ENCODE measurements around the gene SLC41A1. TPM values are rescaled to one million over a fixed set of nuclear protein-coding genes. Genes with fewer than 3 reads are reported as not detected.
A peak's percentile ranks its signal among the peaks of the same experiment; 100 is the strongest.

The SLC41A1 gene
- total and polyA plus RNA-seq, 9 of the 15 experiments (the other 6 are each of a cell fraction or from before 2014, with no cell fraction given): 4.1 to 29.3 (median 11.4) TPM

DNA sequence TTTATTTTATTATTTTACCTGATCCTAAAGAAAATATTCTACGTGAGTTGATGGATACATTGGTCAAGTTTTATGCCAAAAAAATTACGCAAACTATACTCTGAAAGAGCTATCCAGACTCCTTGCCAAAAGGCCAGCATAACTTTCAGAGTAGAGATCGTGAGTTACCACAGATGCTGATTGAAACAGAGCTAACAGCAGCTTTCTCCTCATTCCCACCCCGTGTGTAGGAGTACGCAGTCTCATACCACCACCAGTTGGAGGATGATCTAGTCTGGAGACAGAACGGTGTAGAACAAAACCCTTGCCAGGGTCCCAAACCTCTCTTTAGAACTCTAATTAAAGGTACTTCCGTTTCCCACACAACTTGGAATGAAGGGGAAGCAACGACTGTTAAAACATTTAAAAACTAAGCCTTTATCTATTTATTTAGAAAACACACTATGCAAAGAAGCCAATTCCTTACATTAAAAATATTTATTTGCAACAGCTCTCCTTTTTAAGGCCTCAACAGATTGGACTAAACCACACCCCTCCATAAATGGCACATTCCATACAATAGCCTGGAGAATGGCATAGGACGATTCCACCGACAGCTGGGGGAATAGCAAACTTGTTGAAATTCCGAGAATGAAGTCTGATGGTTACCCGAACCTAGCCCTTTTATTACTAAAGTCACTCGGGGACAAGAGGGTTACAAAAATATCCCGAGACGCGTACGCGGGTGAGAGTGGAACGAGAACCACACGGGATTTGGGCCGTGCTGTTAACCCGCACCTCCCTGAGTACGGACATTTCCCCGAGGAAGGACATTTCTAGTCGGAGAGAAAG, 64.4 kb downstream of the SLC41A1 start (continued):
- TF ChIP-seq, protein P1, sequence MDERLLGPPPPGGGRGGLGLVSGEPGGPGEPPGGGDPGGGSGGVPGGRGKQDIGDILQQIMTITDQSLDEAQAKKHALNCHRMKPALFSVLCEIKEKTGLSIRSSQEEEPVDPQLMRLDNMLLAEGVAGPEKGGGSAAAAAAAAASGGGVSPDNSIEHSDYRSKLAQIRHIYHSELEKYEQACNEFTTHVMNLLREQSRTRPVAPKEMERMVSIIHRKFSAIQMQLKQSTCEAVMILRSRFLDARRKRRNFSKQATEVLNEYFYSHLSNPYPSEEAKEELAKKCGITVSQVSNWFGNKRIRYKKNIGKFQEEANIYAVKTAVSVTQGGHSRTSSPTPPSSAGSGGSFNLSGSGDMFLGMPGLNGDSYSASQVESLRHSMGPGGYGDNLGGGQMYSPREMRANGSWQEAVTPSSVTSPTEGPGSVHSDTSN (CRISPR knock-in tag; IDR thresholded peaks at IDR 0.05; ENCODE audit: low read depth): no peak
- TF ChIP-seq, protein P1 (tag; conservative IDR thresholded peaks at IDR 0.05; ENCODE audit: low read depth): no peak
- TF ChIP-seq, protein P2, sequence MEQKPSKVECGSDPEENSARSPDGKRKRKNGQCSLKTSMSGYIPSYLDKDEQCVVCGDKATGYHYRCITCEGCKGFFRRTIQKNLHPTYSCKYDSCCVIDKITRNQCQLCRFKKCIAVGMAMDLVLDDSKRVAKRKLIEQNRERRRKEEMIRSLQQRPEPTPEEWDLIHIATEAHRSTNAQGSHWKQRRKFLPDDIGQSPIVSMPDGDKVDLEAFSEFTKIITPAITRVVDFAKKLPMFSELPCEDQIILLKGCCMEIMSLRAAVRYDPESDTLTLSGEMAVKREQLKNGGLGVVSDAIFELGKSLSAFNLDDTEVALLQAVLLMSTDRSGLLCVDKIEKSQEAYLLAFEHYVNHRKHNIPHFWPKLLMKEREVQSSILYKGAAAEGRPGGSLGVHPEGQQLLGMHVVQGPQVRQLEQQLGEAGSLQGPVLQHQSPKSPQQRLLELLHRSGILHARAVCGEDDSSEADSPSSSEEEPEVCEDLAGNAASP (IDR thresholded peaks at IDR 0.05): no peak
- TF ChIP-seq TCFL5 (CRISPR knock-in tag; conservative IDR thresholded peaks at IDR 0.05) (no peak), ZNF282 (CRISPR knock-in tag; IDR thresholded peaks at IDR 0.05) (no peak), NCOA6 (IDR thresholded peaks at IDR 0.05) (peak; percentile 41; the same call in 1 of the 2 replicates), GABPA (tag; conservative IDR thresholded peaks at IDR 0.05; ENCODE audit: low read depth) (peak; percentile 46; the same call in 1 of the 2 replicates), SPI1 (IDR thresholded peaks at IDR 0.05; ENCODE audit: borderline replicate concordance, low read depth, low read length) (no peak), PHF20 (IDR thresholded peaks at IDR 0.05; ENCODE audit: partially characterized antibody) (peak; percentile 13), MEF2D (tag; conservative IDR thresholded peaks at IDR 0.05; ENCODE audit: low read depth) (0 out of 2 replicates have a peak, but pooled peaks have one; percentile 22), RAD21 (CRISPR knock-in tag; conservative IDR thresholded peaks at IDR 0.05 in 1 of 2, IDR thresholded peaks at IDR 0.05 in 1 of 2) (peak in 1 of 2 experiments; percentile 4; a peak in 1 of 4 replicates), CREBBP (IDR thresholded peaks at IDR 0.05; ENCODE audit: low read depth, low read length) (no peak), SUPT5H (IDR thresholded peaks at IDR 0.05) (peak; percentile 65; the same call in 1 of the 2 replicates), TARDBP (IDR thresholded peaks at IDR 0.05) (no peak), CCAR2 (IDR thresholded peaks at IDR 0.05; ENCODE audit: low read depth, low read length) (no peak), HDAC2 (IDR thresholded peaks at IDR 0.05) (no peak; the same call in 1 of the 2 replicates), SREBF2 (CRISPR knock-in tag; IDR thresholded peaks at IDR 0.05) (no peak), BCL6 (CRISPR knock-in tag; IDR thresholded peaks at IDR 0.05) (no peak), JUND (IDR thresholded peaks at IDR 0.05; ENCODE audit: borderline replicate concordance, low read depth, low read length) (peak; percentile 84), JUND (tag; IDR thresholded peaks at IDR 0.05; ENCODE audit: borderline replicate concordance, low read depth, low read length) (no peak)
- TF ChIP-seq, protein P3, sequence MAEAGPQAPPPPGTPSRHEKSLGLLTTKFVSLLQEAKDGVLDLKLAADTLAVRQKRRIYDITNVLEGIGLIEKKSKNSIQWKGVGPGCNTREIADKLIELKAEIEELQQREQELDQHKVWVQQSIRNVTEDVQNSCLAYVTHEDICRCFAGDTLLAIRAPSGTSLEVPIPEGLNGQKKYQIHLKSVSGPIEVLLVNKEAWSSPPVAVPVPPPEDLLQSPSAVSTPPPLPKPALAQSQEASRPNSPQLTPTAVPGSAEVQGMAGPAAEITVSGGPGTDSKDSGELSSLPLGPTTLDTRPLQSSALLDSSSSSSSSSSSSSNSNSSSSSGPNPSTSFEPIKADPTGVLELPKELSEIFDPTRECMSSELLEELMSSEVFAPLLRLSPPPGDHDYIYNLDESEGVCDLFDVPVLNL (CRISPR knock-in tag; IDR thresholded peaks at IDR 0.05; ENCODE audit: low read depth): no peak
- TF ChIP-seq, protein P4, sequence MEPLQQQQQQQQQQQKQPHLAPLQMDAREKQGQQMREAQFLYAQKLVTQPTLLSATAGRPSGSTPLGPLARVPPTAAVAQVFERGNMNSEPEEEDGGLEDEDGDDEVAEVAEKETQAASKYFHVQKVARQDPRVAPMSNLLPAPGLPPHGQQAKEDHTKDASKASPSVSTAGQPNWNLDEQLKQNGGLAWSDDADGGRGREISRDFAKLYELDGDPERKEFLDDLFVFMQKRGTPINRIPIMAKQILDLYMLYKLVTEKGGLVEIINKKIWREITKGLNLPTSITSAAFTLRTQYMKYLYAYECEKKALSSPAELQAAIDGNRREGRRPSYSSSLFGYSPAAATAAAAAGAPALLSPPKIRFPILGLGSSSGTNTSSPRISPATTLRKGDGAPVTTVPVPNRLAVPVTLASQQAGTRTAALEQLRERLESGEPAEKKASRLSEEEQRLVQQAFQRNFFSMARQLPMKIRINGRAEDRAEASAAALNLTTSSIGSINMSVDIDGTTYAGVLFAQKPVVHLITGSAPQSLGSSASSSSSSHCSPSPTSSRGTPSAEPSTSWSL (CRISPR knock-in tag; IDR thresholded peaks at IDR 0.05; ENCODE audit: borderline replicate concordance): no peak

All from K562 (cell line).